Measurements from ENCODE around the gene WFIKKN2. TPM values are rescaled to one million over a fixed set of nuclear protein-coding genes. Genes with fewer than 3 reads are reported as not detected.

The WFIKKN2 gene
- total and polyA plus RNA-seq, 10 of the 15 experiments (the other 5 are each of a cell fraction or from before 2014, with no cell fraction given): 0.06 TPM; not detected in 9

- TF ChIP-seq RELB (IDR thresholded peaks at IDR 0.05; ENCODE audit: low read depth): no peak
- TF ChIP-seq SMC3 (IDR thresholded peaks at IDR 0.05; ENCODE audit: borderline replicate concordance, low read length): peak; percentile 47; the same call in 1 of the 2 replicates
These were observed 27.9 kb downstream of the WFIKKN2 start (continued) for GRCh38 chr17:50863221-50863843.

DNA sequence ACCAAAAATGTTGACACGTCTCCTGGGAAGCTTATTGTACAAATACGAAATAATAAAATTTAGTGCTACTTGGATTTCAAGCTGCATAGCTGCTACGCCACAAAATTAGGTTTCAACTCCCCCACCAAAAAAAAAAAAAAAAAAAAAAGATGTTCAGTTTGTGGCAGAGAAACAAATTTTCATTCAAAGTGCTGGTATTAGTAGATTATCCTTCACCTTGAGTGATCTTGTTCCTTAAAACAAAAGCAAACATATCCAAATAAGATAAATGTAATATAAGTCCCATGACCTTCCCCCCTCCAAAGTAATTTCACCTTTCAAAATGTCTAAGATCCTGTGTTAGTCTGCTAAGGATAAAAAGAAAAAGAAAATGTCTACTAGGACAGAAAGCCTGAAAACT, 28.5 kb downstream of the WFIKKN2 start:
- peaks cover 39% of the 10 kb centered on the region for H3K79me2 ChIP-seq (ENCODE audit: control insufficient read depth, insufficient read depth, low read length)
- no peak overlapping the region for H3K4me2 ChIP-seq (ENCODE audit: control insufficient read depth, insufficient read depth)
- POLR2A ChIA-PET: interaction anchor here (0.7 to 1.8 kb wide), 3 partner anchors 9 to 265 kb away, joined by 3 to 8 read pairs (median 4); no protein-coding TSS in a partner anchor
- H3K9me3 ChIP-seq (replicated peaks; ENCODE audit: control insufficient read depth, insufficient read depth, low read length): no peaks in the 10 kb centered on the region
- BruUV-seq (replicated peaks): no TSS peak
- no peaks in the 10 kb centered on the region for H3K27me3 ChIP-seq (replicated peaks in 1 of 2; ENCODE audit: control insufficient read depth in 2 of 2, insufficient read depth in 2 of 2, low read length in 1 of 2)
- peak overlapping the region; percentile 92 for H3K4me3 ChIP-seq
- in situ Hi-C loops (cut with MboI) (loop anchor here (5.0 kb wide), 1 partner anchor 48 kb away; no protein-coding TSS in a partner anchor), intact Hi-C loops (cut with micrococcal nuclease; ENCODE audit: unreplicated experiment) (loop anchor here (2.0 to 10.0 kb wide), 2 partner anchors 289 to 391 kb away; partner anchors contain the start of gene NME1)
- RAD21 ChIA-PET (ENCODE audit: unreplicated experiment): interaction anchor here (3.9 kb wide), 1 partner anchor 11 kb away, joined by 19 read pairs; no protein-coding TSS in a partner anchor
- 100% methylated on average over 3 of the region's 3 CpGs for WGBS (ENCODE audit: insufficient coverage, insufficient replicate concordance, low lambda C conversion rate, missing lambda C conversion rate)
- CTCF ChIA-PET: interaction anchor here (0.6 to 8.7 kb wide), 11 partner anchors 8 to 387 kb away, joined by 3 to 85 read pairs (median 4); no protein-coding TSS in a partner anchor
- H2AFZ ChIP-seq (ENCODE audit: control insufficient read depth, low read depth, low read length): no peak overlapping the region
- H3K27ac ChIP-seq (ENCODE audit: control insufficient read depth, insufficient read depth): no peak overlapping the region
- FAIRE-seq: no peak
- no peaks in the 10 kb centered on the region for H3K4me1 ChIP-seq (ENCODE audit: control insufficient read depth, insufficient read depth, low read length)
- H3K36me3 ChIP-seq (ENCODE audit: control insufficient read depth in 2 of 2, insufficient read depth in 2 of 2, low read length in 1 of 2): no peaks in the 10 kb centered on the region; a peak in 1 of 4 replicates
- no peak for ATAC-seq
- DNase-seq (ENCODE audit: low read depth, low spot score): no peak
- H3K9ac ChIP-seq (ENCODE audit: control insufficient read depth, insufficient read depth, low read length): no peak overlapping the region
- no peaks in the 10 kb centered on the region for H4K20me1 ChIP-seq (ENCODE audit: control insufficient read depth, insufficient read depth)
- SMC1A ChIA-PET (ENCODE audit: uncharacterized antibody, unreplicated experiment): interaction anchor here (0.6 to 5.6 kb wide), 10 partner anchors 8 to 192 kb away, joined by 3 to 46 read pairs (median 4); no protein-coding TSS in a partner anchor
- no peak for TF ChIP-seq EP300 (IDR thresholded peaks at IDR 0.05; ENCODE audit: borderline replicate concordance in 1 of 2, control insufficient read depth in 1 of 2, low read depth in 2 of 2, low read length in 2 of 2)
- no peak for TF ChIP-seq TCF3 (IDR thresholded peaks at IDR 0.05; ENCODE audit: borderline replicate concordance, insufficient read depth, low read depth, low read length)
- TF ChIP-seq NFYB (IDR thresholded peaks at IDR 0.05; ENCODE audit: insufficient read depth, low read depth, low read length): no peak
- TF ChIP-seq SREBF1 (IDR thresholded peaks at IDR 0.05; ENCODE audit: low read length): no peak
- TF ChIP-seq MEF2B (IDR thresholded peaks at IDR 0.05; ENCODE audit: partially characterized antibody, poor library complexity, severe bottlenecking): no peak
- no peak for TF ChIP-seq POLR2AphosphoS2 (IDR thresholded peaks at IDR 0.05; ENCODE audit: low read depth, low read length)
- TF ChIP-seq, protein P1, sequence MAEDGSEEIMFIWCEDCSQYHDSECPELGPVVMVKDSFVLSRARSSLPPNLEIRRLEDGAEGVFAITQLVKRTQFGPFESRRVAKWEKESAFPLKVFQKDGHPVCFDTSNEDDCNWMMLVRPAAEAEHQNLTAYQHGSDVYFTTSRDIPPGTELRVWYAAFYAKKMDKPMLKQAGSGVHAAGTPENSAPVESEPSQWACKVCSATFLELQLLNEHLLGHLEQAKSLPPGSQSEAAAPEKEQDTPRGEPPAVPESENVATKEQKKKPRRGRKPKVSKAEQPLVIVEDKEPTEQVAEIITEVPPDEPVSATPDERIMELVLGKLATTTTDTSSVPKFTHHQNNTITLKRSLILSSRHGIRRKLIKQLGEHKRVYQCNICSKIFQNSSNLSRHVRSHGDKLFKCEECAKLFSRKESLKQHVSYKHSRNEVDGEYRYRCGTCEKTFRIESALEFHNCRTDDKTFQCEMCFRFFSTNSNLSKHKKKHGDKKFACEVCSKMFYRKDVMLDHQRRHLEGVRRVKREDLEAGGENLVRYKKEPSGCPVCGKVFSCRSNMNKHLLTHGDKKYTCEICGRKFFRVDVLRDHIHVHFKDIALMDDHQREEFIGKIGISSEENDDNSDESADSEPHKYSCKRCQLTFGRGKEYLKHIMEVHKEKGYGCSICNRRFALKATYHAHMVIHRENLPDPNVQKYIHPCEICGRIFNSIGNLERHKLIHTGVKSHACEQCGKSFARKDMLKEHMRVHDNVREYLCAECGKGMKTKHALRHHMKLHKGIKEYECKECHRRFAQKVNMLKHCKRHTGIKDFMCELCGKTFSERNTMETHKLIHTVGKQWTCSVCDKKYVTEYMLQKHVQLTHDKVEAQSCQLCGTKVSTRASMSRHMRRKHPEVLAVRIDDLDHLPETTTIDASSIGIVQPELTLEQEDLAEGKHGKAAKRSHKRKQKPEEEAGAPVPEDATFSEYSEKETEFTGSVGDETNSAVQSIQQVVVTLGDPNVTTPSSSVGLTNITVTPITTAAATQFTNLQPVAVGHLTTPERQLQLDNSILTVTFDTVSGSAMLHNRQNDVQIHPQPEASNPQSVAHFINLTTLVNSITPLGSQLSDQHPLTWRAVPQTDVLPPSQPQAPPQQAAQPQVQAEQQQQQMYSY (CRISPR knock-in tag; IDR thresholded peaks at IDR 0.05): no peak
- TF ChIP-seq, protein P2, sequence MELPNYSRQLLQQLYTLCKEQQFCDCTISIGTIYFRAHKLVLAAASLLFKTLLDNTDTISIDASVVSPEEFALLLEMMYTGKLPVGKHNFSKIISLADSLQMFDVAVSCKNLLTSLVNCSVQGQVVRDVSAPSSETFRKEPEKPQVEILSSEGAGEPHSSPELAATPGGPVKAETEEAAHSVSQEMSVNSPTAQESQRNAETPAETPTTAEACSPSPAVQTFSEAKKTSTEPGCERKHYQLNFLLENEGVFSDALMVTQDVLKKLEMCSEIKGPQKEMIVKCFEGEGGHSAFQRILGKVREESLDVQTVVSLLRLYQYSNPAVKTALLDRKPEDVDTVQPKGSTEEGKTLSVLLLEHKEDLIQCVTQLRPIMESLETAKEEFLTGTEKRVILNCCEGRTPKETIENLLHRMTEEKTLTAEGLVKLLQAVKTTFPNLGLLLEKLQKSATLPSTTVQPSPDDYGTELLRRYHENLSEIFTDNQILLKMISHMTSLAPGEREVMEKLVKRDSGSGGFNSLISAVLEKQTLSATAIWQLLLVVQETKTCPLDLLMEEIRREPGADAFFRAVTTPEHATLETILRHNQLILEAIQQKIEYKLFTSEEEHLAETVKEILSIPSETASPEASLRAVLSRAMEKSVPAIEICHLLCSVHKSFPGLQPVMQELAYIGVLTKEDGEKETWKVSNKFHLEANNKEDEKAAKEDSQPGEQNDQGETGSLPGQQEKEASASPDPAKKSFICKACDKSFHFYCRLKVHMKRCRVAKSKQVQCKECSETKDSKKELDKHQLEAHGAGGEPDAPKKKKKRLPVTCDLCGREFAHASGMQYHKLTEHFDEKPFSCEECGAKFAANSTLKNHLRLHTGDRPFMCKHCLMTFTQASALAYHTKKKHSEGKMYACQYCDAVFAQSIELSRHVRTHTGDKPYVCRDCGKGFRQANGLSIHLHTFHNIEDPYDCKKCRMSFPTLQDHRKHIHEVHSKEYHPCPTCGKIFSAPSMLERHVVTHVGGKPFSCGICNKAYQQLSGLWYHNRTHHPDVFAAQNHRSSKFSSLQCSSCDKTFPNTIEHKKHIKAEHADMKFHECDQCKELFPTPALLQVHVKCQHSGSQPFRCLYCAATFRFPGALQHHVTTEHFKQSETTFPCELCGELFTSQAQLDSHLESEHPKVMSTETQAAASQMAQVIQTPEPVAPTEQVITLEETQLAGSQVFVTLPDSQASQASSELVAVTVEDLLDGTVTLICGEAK (IDR thresholded peaks at IDR 0.05; ENCODE audit: borderline replicate concordance): no peak

Data from GM12878 (cell line).